Cardiac muscle cell (in vitro differentiated cells and primary cell): ENCODE results near the gene HAUS1. TPM values are rescaled to one million over a fixed set of nuclear protein-coding genes. Genes with fewer than 3 reads are reported as not detected.

ENCODE experiments used
- DNase-seq, 2 donors: peaks; one replicate each; pipeline versions ENCODE4 v3.0.0 to v3.0.0-alpha.2; 2010 to 2017; ENCODE audit warnings: low read depth in 1 of 2, low spot score in 1 of 2
- H3K27ac ChIP-seq: fragments of 200-600 bp; sonication (generic); 2 replicates; pipeline ENCODE4 v1.5.1; 2016
- H3K27me3 ChIP-seq: fragments of 200-600 bp; sonication (generic); 2 replicates; pipeline ENCODE4 v1.6.0; 2016; ENCODE audit warnings: control low read depth
- H3K36me3 ChIP-seq: fragments of 200-600 bp; sonication (generic); 2 replicates; pipeline ENCODE4 v1.5.1; 2016; ENCODE audit warnings: control low read depth
- H3K4me1 ChIP-seq: fragments of 200-600 bp; sonication (generic); 2 replicates; pipeline ENCODE4 v1.8.1; 2017; ENCODE audit warnings: low read depth, mild to moderate bottlenecking, mixed run types
- H3K4me3 ChIP-seq: fragments of 200-600 bp; sonication (generic); 2 replicates; pipeline ENCODE4 v1.5.1; 2016; ENCODE audit warnings: mild to moderate bottlenecking
- H3K9me3 ChIP-seq: fragments of 200-600 bp; sonication (generic); 2 replicates; pipeline ENCODE4 v1.5.1; 2017; ENCODE audit warnings: low read depth, mild to moderate bottlenecking, control low read depth
- CTCF ChIP-seq: IDR thresholded peaks from 2 replicates; pipeline ENCODE4 v1.5.1; 2012; ENCODE audit warnings: low read depth, mild to moderate bottlenecking, low read length
- polyA plus RNA-seq: library from polyadenylated mRNA; unstranded; fragments of >200 nt; fragmentation: Nextera tagmentation; extraction: Ambion mirVana; gene quantifications from 2 replicates; pipeline ENCODE4 v1.2.1, GENCODE V29; 2016
- total RNA-seq: library from RNA; depleted of rRNA; stranded (reverse); fragments of >200 nt; gene quantifications from 2 replicates; pipeline ENCODE4 v1.2.3, GENCODE V29; 2016

HAUS1 gene
- total and polyA plus RNA-seq, 2 experiments from 2014 or later, result 34.8 to 74.2 TPM

GRCh38 chr18:46070232-46070631, 34.0 kb upstream of the HAUS1 start:
- H3K9me3 ChIP-seq, result no peaks in the 10 kb centered on the region
- H3K36me3 ChIP-seq, result no peaks in the 10 kb centered on the region
- no peaks in the 10 kb centered on the region for H3K27me3 ChIP-seq
- no peak overlapping the region for H3K27ac ChIP-seq
- no peak for TF ChIP-seq CTCF
- no peak for DNase-seq
- no peak overlapping the region for H3K4me3 ChIP-seq
- H3K4me1 ChIP-seq, result no peaks in the 10 kb centered on the region

- TF ChIP-seq CTCF, result no peak
- Histone ChIP-seq H3K4me3 (peak overlapping the region; percentile 49), H3K4me1 (no peaks in the 10 kb centered on the region), H3K9me3 (no peaks in the 10 kb centered on the region), H3K27me3 (no peaks in the 10 kb centered on the region), H3K27ac (no peak overlapping the region), H3K36me3 (no peaks in the 10 kb centered on the region)
- DNase-seq, result no peak
Measured at GRCh38 chr18:46070815-46071652, 33.2 kb upstream of the HAUS1 start.

- peak; percentile 73 to 82 for DNase-seq
- H3K9me3 ChIP-seq, result no peaks in the 10 kb centered on the region
- H3K4me3 ChIP-seq, result peak within 1 kb of the TSS; percentile 49
- no peaks in the 10 kb centered on the region for H3K27me3 ChIP-seq
- no peak within 1 kb of the TSS for H3K27ac ChIP-seq
- no peak for TF ChIP-seq CTCF
- H3K36me3 ChIP-seq, result no peaks in the 10 kb centered on the region
- no peaks in the 10 kb centered on the region for H3K4me1 ChIP-seq
Measured at GRCh38 chr18:46071653-46072375, 32.4 kb upstream of the HAUS1 start, which contains the start of gene PSTPIP2. Gene PSTPIP2, minus strand, starts transcription at chr18:46072260. Its CDS starts 72 bp downstream, at chr18:46072188.

- no peaks in the 10 kb centered on the region for H3K4me1 ChIP-seq
- peak overlapping the region; percentile 49 for H3K4me3 ChIP-seq
- no peak overlapping the region for H3K27ac ChIP-seq
- no peak for DNase-seq
- no peaks in the 10 kb centered on the region for H3K9me3 ChIP-seq
- no peak for TF ChIP-seq CTCF
- H3K27me3 ChIP-seq, result no peaks in the 10 kb centered on the region
- H3K36me3 ChIP-seq, result no peaks in the 10 kb centered on the region
Measured at GRCh38 chr18:46072376-46072867, 31.8 kb upstream of the HAUS1 start.

- Histone ChIP-seq H3K4me3 (no peak overlapping the region), H3K36me3 (no peaks in the 10 kb centered on the region), H3K9me3 (no peaks in the 10 kb centered on the region), H3K4me1 (no peaks in the 10 kb centered on the region), H3K27ac (no peak overlapping the region), H3K27me3 (no peaks in the 10 kb centered on the region)
- no peak for DNase-seq
- no peak for TF ChIP-seq CTCF
Measured at GRCh38 chr18:46072959-46073358, 31.2 kb upstream of the HAUS1 start.
